GM12878 (cell line): Measurements from ENCODE around the gene ROBO1. TPM values are rescaled to one million over a fixed set of nuclear protein-coding genes. Genes with fewer than 3 reads are reported as not detected.

Experiments used
- ATAC-seq: fragments of 200-7000 bp; cut with Tn5 transposase; 3 replicates; pipeline ENCODE4 v1.9.1; 2020; ENCODE audit warnings: mild to moderate bottlenecking, moderate library complexity
- BruUV-seq: library from RNA; stranded (reverse); fragments of 400-500 nt; replicated peaks from 2 replicates; lab custom pipeline; 2021; lab: Mats Ljungman, UMichigan
- CTCF ChIA-PET: fragments of 300-600 bp; sonication (Branson Sonifier 250); formaldehyde crosslinking; extraction: SDS; loops from one replicate; lab custom pipeline; 2021; ENCODE audit warnings: inconsistent platforms; lab: Yijun Ruan, JAX
- POLR2A ChIA-PET: fragments of 350-600 bp; formaldehyde crosslinking; extraction: SDS; loops from one replicate; lab custom pipeline; 2021; ENCODE audit warnings: inconsistent platforms; lab: Charles Lee
- RAD21 ChIA-PET: fragments of 300-600 bp; sonication (Branson Sonifier 250); formaldehyde crosslinking; loops from one replicate; lab custom pipeline; 2023; ENCODE audit warnings: antibody characterized with exemption; ENCODE audit not compliant: unreplicated experiment; lab: Charles Lee
- SMC1A ChIA-PET: fragments of 300-600 bp; sonication (Branson Sonifier 250); formaldehyde crosslinking; loops from one replicate; lab custom pipeline; 2023; ENCODE audit not compliant: unreplicated experiment, uncharacterized antibody; lab: Charles Lee
- DNase-seq: peaks from one replicate; pipeline ENCODE4 v3.0.0-alpha.2; 2011; ENCODE audit warnings: low read depth, low spot score
- FAIRE-seq: peaks from 3 replicates; lab custom pipeline; 2011; peaks lifted over from hg19 to GRCh38; lab: Jason Lieb, UNC
- H2AFZ ChIP-seq: 2 replicates; pipeline ENCODE4 v1.6.0; 2011; ENCODE audit warnings: low read depth, low read length, control low read depth; ENCODE audit not compliant: control insufficient read depth
- H3K27ac ChIP-seq: 2 replicates; pipeline ENCODE4 v1.5.1; 2011; ENCODE audit warnings: control low read depth; ENCODE audit not compliant: control insufficient read depth, insufficient read depth
- H3K27me3 ChIP-seq, 2 experiments: replicated peaks in 1 of 2; 2 replicates each; pipeline versions ENCODE4 v1.6.0 to v1.6.1; 2011; ENCODE audit warnings: low read length in 1 of 2; ENCODE audit not compliant: control insufficient read depth in 2 of 2, insufficient read depth in 2 of 2
- H3K36me3 ChIP-seq, 2 experiments: 2 replicates each; pipeline ENCODE4 v1.5.1; 2011; ENCODE audit warnings: low read length in 1 of 2; ENCODE audit not compliant: control insufficient read depth in 2 of 2, insufficient read depth in 2 of 2
- H3K4me1 ChIP-seq: 2 replicates; pipeline ENCODE4 v1.6.1; 2011; ENCODE audit warnings: mild to moderate bottlenecking, low read length, moderate library complexity, mixed read lengths; ENCODE audit not compliant: control insufficient read depth, insufficient read depth
- H3K4me2 ChIP-seq: 2 replicates; pipeline ENCODE4 v1.6.0; 2011; ENCODE audit warnings: control low read depth; ENCODE audit not compliant: control insufficient read depth, insufficient read depth
- H3K4me3 ChIP-seq: fragments of 200-600 bp; sonication (generic); 2 replicates; pipeline ENCODE4 v1.5.1; 2016
- H3K79me2 ChIP-seq: 2 replicates; pipeline ENCODE4 v1.6.0; 2011; ENCODE audit warnings: low read length; ENCODE audit not compliant: control insufficient read depth, insufficient read depth
- H3K9ac ChIP-seq: 2 replicates; pipeline ENCODE4 v1.8.0; 2011; ENCODE audit warnings: low read length, control low read depth, mixed read lengths; ENCODE audit not compliant: control insufficient read depth, insufficient read depth
- H3K9me3 ChIP-seq: replicated peaks from 3 replicates; pipeline ENCODE4 v1.5.1; 2011; ENCODE audit warnings: mild to moderate bottlenecking, low read length; ENCODE audit not compliant: control insufficient read depth, insufficient read depth
- H4K20me1 ChIP-seq: 2 replicates; pipeline ENCODE4 v1.6.0; 2011; ENCODE audit not compliant: control insufficient read depth, insufficient read depth
- CBFB ChIP-seq: IDR thresholded peaks from 2 replicates; pipeline ENCODE4 v1.6.1; 2016; ENCODE audit warnings: antibody characterized with exemption, low read depth
- HCFC1 ChIP-seq: fragments of 150-350 bp; IDR thresholded peaks from 2 replicates; pipeline ENCODE4 v1.6.1; 2014; ENCODE audit warnings: low read length
- HDAC2 ChIP-seq: fragments of 200-600 bp; sonication (generic); IDR thresholded peaks from 2 replicates; pipeline ENCODE4 v1.6.1; 2017
- HDAC6 ChIP-seq: fragments of 200-600 bp; sonication (generic); IDR thresholded peaks from one replicate; pipeline ENCODE4 v1.8.0; 2017; ENCODE audit warnings: antibody characterized with exemption; ENCODE audit not compliant: unreplicated experiment
- NFIC ChIP-seq: IDR thresholded peaks from 2 replicates; pipeline ENCODE4 v1.6.1; 2012; ENCODE audit warnings: low read depth, mild to moderate bottlenecking, inconsistent platforms, low read length, moderate library complexity
- NR2F1 ChIP-seq: fragments of 450-650 bp; conservative IDR thresholded peaks from 2 replicates; pipeline ENCODE4 v1.6.1; 2017; ENCODE audit warnings: mild to moderate bottlenecking
- POLR2A ChIP-seq: IDR thresholded peaks from 2 replicates; pipeline ENCODE4 v1.6.1; 2011; ENCODE audit warnings: low read depth, mild to moderate bottlenecking, low read length
- POU2F2 ChIP-seq: IDR thresholded peaks from 3 replicates; pipeline ENCODE4 v1.6.1; 2011; ENCODE audit warnings: low read depth, mild to moderate bottlenecking, low read length, borderline replicate concordance
- SREBF2 ChIP-seq: IDR thresholded peaks from 2 replicates; pipeline ENCODE4 v1.6.1; 2012; ENCODE audit warnings: mild to moderate bottlenecking, low read length
- SRF ChIP-seq, 2 experiments: IDR thresholded peaks; 2 replicates each; pipeline ENCODE4 v1.6.1; 2011; ENCODE audit warnings: low read depth in 2 of 2, low read length in 2 of 2, mild to moderate bottlenecking in 1 of 2, moderate library complexity in 1 of 2
- STAT3 ChIP-seq: IDR thresholded peaks from 2 replicates; pipeline ENCODE4 v1.6.1; 2011; ENCODE audit warnings: low read depth, low read length, improper control_type of control experiment
- USF1 ChIP-seq: IDR thresholded peaks from 2 replicates; pipeline ENCODE4 v1.6.1; 2011; ENCODE audit warnings: borderline replicate concordance, low read depth, mild to moderate bottlenecking, moderate library complexity, mixed read lengths, low read length; ENCODE audit not compliant: insufficient read depth; ENCODE audit errors: extremely low read length
- YY1 ChIP-seq: IDR thresholded peaks from 2 replicates; pipeline ENCODE4 v1.6.1; 2011; ENCODE audit warnings: low read depth, mild to moderate bottlenecking, low read length
- WGBS: methylation state at CpG from one replicate; pipeline ENCODE4 v1.1.6; 2016; ENCODE audit warnings: low lambda C conversion rate; ENCODE audit not compliant: insufficient replicate concordance, insufficient coverage; ENCODE audit errors: missing lambda C conversion rate; 5-methylcytosine and 5-hydroxymethylcytosine counted together
- in situ Hi-C: fragments of 300-500 bp; cut with MboI; formaldehyde crosslinking; loops from 9 replicates; pipeline ENCODE4 v1.14.3; 2018; ENCODE audit warnings: mixed read lengths
- intact Hi-C: fragments of 100-400 bp; cut with micrococcal nuclease; formaldehyde crosslinking; loops from one replicate; pipeline ENCODE4 v1.14.2; 2022; ENCODE audit not compliant: unreplicated experiment
- polyA plus RNA-seq, 11 experiments: library from polyadenylated mRNA; depleted of rRNA in 4 of 11; unstranded in 6 of 11; stranded (reverse) in 5 of 11; fragments of >200 nt; fragmentation: Nextera tagmentation in 4 of 11; fragmentation: Illumina TruSeq in 1 of 11; extraction: Ambion mirVana in 4 of 11; extraction: Trizol in 1 of 11; gene quantifications; 1 replicate in 1 of 11; 2 replicates in 10 of 11; pipeline versions ENCODE4 v1.2.1 to v1.2.3, GENCODE V29; 2011 to 2016; ENCODE audit warnings: inconsistent platforms in 2 of 11, missing spikeins in 2 of 11, low read depth in 1 of 11
- total RNA-seq, 4 experiments: library from RNA; depleted of rRNA in 3 of 4; stranded (reverse); fragments of >200 nt in 3 of 4; fragmentation: Illumina TruSeq in 1 of 4; extraction: Trizol in 1 of 4; gene quantifications; 2 replicates each; pipeline versions ENCODE4 v1.2.1 to v1.2.3, GENCODE V29; 2013 to 2021
- TF ChIP-seq, protein P1 (sequence below): IDR thresholded peaks from 2 replicates; pipeline ENCODE4 v1.6.1; 2011; ENCODE audit warnings: mild to moderate bottlenecking, low read depth, low read length, moderate library complexity; ENCODE audit not compliant: insufficient replicate concordance

Gene ROBO1
- total and polyA plus RNA-seq, 10 of the 15 experiments (the other 5 are each of a cell fraction or from before 2014, with no cell fraction given), result 0.29 to 46.5 (median 1.2) TPM

DNA sequence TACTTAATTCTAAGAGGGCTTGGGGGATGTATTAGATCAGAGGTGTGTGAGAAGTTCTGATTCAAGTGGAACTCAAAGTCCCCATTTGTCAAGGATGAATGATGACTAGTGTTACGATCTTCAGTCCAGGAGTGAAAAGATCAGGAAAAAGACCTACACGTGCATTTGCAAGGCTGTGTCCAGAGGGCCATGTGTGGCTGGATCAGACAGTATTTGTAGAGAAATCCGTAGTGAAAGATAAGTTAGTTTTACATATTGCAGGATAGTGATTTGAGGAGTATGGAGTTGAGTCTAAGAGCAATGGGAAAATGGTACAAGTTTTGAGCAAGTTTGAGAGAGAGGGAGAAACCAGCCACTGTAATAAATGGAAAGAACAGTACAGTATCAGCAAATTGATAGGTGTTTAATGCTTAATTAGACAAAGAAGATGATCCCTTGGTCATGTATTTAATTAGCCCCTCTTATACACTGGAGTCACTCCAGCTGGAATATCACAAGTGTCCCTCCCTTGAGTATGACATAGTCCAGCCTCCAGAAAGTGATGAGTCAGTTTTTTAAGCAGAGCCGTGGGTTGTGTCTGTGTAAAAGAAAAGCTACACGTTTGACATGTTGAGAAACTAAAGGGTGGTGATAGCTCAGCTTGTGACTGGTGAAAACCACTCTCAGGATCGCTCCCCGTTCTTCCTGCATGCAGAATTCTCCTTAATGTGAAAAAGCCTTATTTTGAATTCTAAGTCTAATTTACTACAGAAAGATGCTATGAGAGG is 348.8 kb downstream of the ROBO1 start:
- no peak overlapping the region for H3K4me3 ChIP-seq
- DNase-seq (no peak), ATAC-seq (no peak), FAIRE-seq (no peak)
- no peak overlapping the region for H2AFZ ChIP-seq
- in situ Hi-C loops (no loop called here), intact Hi-C loops (no loop called here)
- TF ChIP-seq USF1, result no peak
- TF ChIP-seq HCFC1, result no peak
- no peak for TF ChIP-seq SREBF2
- no peak for TF ChIP-seq YY1
- TF ChIP-seq NR2F1, result no peak
- TF ChIP-seq HDAC2, result no peak
- no peak for TF ChIP-seq POLR2A
- TF ChIP-seq, protein P1, sequence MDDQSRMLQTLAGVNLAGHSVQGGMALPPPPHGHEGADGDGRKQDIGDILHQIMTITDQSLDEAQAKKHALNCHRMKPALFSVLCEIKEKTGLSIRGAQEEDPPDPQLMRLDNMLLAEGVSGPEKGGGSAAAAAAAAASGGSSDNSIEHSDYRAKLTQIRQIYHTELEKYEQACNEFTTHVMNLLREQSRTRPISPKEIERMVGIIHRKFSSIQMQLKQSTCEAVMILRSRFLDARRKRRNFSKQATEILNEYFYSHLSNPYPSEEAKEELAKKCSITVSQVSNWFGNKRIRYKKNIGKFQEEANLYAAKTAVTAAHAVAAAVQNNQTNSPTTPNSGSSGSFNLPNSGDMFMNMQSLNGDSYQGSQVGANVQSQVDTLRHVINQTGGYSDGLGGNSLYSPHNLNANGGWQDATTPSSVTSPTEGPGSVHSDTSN, result no peak
- TF ChIP-seq POU2F2, result no peak
- no peak for TF ChIP-seq HDAC6
- no peak for TF ChIP-seq NFIC
- TF ChIP-seq CBFB, result no peak
- TF ChIP-seq SRF (IDR thresholded peaks at IDR 0.05; ENCODE audit: low read depth in 2 of 2, low read length in 2 of 2), result no peak
- no peak for TF ChIP-seq STAT3
- RAD21 ChIA-PET, result no interaction called here
- SMC1A ChIA-PET, result no interaction called here
- no peaks in the 10 kb centered on the region for H3K27me3 ChIP-seq
- POLR2A ChIA-PET, result no interaction called here
- H4K20me1 ChIP-seq, result no peaks in the 10 kb centered on the region
- CTCF ChIA-PET, result no interaction called here
- H3K9ac ChIP-seq, result no peak overlapping the region
- H3K9me3 ChIP-seq, result no peaks in the 10 kb centered on the region
- H3K79me2 ChIP-seq, result no peaks in the 10 kb centered on the region
- no TSS peak for BruUV-seq
- H3K4me1 ChIP-seq, result no peaks in the 10 kb centered on the region
- H3K4me2 ChIP-seq, result no peak overlapping the region
- WGBS, result 28% methylated on average over 7 of the region's 7 CpGs
- H3K36me3 ChIP-seq, result no peaks in the 10 kb centered on the region
- H3K27ac ChIP-seq, result no peak overlapping the region
